Suprapubic skin (tissue), 3 donors: ENCODE measurements around the gene DRG1.

ENCODE experiments used
- CTCF ChIP-seq, 2 donors: fragments of 200-600 bp in 1 of 2; fragments of 450-650 bp in 1 of 2; sonication (generic) in 1 of 2; IDR thresholded peaks; one replicate each; pipeline ENCODE4 v1.5.1; 2016 to 2019; ENCODE audit warnings: antibody characterized with exemption in 2 of 2, mild to moderate bottlenecking in 1 of 2, moderate library complexity in 1 of 2
- EP300 ChIP-seq: sonication (generic); formaldehyde crosslinking; IDR thresholded peaks from one replicate; pipeline ENCODE4 v1.6.1; 2017; ENCODE audit warnings: antibody characterized with exemption
- POLR2A ChIP-seq, 2 donors: fragments of 450-650 bp; IDR thresholded peaks; one replicate each; pipeline ENCODE4 v1.6.1; 2017; ENCODE audit warnings: antibody characterized with exemption in 2 of 2, mild to moderate bottlenecking in 2 of 2, moderate library complexity in 2 of 2

GRCh38 chr22:31436132-31436531, 36.7 kb downstream of the DRG1 start:
- TF ChIP-seq CTCF (IDR thresholded peaks at IDR 0.05) (no peak), POLR2A (IDR thresholded peaks at IDR 0.05) (no peak), EP300 (no peak)
